NCI-H2171 treated with DMSO at 0.1 percent for 48 hours (cell line): Measurements from ENCODE around the gene SEMA4D.

ENCODE experiments used
- DNase-seq: peaks from one replicate; lab custom pipeline; 2025; lab: John Stamatoyannopoulos, UW

SEMA4D gene

DNA sequence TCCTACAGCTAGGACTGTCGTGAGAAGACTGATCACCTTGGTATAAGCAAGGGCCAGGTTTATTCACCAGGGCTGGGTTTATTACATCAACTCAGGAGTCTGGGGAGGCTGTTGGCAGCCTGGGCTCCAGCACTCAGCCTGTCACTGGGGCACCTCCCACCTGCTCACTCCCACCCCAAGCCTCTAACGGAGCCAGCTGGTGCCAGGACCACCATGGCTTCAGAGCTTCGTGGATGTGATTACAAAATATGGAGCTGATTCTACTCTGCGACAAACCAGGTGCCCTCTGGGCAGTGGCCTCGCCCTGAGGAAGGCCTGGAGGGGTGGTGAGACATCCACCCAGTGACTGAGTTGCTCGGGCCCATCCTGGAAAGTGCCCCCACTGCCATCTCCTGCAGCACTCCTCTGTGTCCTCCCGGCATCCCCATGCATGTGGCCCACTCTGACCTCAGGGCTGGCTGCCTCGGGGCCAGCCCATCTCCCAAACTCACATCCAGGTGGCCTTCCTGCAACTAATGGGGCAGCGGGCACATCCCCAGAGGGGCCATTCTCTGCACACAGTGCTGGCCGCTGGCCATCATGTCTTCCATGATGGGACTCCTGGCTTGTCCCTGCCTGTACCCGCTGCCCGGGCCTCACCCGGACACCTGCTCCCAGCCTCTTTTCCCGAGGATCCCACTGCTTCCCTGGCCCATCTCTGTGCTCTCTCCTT is 130.0 kb downstream of the SEMA4D start:
- no peak for DNase-seq

DNA sequence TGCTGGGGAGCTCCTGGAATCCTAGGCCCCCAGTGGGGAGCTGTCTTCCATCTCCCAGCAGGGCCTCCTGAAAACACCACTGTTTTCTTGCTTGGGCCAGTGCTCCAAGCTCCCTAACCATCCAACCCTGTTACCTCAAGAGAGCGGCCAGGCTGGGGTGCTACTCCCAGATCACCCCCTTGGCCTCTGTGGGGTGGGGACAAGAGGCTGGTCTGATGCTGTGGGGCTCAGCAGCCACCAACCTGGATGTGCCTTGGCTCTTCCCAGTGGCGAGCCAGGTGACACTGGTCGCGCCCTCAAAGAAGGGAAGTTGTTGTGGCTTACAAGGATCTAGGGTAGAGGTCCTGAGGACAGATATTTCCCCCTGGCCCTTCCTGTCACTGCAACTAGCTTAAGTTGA is 130.6 kb downstream of the SEMA4D start:
- DNase-seq: no peak

GRCh38 chr9:89366711-89367110 is 131.2 kb downstream of the SEMA4D start:
- no peak for DNase-seq

DNA sequence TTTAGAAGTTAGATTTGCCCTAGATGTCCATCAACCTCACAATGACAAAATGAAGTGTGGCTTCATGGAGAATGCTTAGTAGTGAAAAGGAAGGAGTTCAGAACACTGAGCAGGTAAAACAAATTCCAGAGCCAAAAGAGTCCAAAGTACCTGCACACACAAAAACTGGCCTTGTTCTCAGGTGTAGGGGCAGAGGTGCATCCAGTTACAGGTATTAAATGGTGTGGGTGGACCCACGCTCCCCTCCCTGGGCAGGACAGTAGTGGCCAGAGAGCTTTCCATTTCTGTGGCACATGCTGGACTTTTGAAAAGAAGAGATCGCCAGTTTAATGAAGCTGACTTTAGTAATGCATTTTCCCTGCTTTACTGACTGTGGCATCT is 132.4 kb downstream of the SEMA4D start:
- DNase-seq: no peak

- peak; percentile 54 for DNase-seq
Measured at GRCh38 chr9:89364666-89365531, 133.0 kb downstream of the SEMA4D start.

DNA sequence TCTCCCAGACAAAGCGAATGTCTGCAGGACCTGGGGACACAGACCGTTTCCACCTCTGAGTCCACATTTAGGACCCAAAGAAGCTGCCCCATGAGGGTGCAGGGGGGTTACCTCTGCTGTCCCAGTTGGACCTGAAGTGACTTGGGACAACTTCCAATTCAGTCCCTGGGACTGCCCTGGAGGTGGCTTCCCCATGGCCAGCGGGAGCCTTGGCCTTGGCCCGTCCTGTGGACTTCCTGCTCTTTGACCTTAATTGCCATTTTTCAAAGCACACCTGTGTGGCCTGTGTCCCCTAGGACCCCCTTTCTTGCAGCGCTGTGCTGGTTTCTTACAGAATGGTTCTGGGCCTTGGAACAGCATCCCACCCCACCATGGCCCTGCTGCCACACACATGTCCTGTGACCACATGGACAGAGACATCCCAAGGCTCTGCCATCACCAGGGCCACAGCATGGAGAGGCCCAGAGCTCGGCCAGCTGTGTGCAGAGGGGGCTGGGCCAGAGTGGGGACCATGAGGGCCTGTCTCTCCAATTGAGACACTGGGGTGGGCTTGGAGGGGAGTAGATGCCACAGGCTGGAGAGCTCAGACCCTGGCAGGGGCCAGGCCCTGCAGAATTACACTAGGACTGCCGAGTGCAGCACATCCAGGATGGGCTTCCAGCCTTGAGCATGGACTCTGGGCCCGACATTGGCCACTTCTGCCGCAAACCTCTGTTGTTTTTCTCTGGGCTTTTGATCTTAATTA is 133.8 kb downstream of the SEMA4D start:
- DNase-seq: no peak

- no peak for DNase-seq
Measured at GRCh38 chr9:89363311-89363670, 134.6 kb downstream of the SEMA4D start.

DNA sequence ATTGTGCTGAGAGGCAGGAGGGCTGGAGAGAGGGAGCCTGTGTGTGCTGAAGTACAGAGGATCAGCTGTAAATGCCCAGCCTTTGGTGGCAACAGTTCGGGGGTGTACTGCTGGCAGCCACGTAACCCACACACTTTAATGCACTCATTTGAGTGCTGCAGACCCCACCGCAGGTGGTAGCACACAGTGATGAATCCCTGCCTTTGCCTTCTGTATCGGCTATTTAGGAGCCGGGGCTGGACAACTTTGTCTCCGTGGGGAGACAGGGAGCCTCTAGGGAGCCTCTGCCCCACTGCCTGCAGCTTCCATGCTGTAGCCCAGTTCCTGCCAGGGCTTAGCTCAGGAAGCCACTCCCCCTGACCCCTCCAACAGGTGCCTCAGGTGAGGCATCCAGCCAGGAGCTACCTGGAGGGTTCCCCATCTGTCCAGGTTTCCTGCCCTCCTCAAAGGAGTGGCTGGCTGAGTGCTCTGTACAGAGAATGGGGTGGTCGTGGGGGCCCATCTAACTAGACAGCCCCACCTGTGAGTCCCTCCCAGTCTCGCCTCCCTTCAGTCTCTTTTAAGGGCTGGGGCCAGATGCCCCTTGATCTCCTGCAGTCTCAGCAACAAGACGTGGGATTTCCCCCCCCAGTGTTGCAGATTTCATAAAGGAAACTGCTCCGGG is 135.1 kb downstream of the SEMA4D start:
- DNase-seq: no peak

DNA sequence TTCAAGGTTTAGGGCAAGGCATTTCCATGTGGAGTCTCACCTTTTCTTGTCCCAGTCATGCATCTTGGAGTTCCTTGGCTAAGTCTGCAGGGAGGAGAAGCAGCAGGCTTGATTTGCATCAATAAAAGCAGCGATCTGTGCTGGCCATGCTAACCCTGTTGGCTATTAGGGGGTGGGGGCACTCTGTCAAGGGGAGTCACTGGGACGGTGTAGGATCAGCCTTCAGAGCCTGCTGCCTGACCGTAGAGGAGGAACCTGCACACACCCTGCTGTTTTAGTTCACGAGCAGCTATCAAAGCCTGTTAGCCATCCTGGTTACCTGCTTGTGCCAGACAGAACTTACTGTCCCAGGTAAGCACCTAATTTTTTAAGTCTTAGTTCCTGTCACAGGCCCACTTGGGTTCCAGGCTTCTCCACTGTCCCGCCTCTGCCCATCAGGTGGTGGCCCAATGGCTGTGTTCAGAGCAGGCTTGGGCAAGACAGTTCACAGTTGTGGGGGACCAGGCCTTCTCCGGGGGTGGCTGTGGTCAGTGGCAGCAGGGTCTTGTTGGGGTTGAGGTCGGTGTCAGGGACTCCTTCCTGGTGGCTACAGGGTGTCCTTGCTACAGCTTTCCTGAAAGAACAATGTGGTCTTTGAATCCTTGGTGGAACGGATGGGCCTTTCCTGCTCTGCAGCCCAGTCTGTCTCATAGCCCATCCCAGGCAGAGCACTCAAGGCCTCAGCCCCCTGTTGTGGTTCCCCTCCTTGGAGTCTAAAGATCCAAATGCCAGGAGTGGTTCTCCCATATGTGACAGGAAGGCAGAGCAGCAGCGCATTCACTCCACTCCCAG is 135.9 kb downstream of the SEMA4D start:
- DNase-seq: no peak

GRCh38 chr9:89361031-89361430 is 136.9 kb downstream of the SEMA4D start:
- no peak for DNase-seq

- peak; percentile 8 for DNase-seq
Measured at GRCh38 chr9:89360465-89360864, 137.4 kb downstream of the SEMA4D start.

DNA sequence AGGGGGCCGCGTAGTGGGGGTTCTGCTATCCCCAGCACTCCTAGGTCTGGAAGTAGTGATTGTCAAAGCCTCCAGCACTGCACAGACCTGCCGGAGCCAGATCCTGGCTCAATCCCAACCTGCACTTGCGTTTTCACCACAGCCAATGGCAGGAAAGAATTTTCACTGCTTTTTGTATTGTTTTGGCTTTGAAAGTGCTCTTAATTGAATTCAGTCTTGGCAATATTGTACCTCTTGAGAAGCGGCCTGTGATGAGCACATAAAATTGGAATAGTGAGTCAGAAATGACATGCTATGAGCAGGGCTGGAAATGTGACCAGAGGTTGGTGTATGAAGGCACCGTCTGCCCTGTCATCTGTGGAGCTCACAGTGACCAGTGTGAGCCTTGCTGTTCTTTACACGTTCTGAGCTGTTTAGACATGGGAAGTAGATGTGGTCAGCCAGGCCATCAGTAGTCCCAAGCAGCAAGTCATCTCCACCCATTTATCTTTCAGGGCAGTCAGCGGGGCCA is 138.1 kb downstream of the SEMA4D start:
- no peak for DNase-seq

DNA sequence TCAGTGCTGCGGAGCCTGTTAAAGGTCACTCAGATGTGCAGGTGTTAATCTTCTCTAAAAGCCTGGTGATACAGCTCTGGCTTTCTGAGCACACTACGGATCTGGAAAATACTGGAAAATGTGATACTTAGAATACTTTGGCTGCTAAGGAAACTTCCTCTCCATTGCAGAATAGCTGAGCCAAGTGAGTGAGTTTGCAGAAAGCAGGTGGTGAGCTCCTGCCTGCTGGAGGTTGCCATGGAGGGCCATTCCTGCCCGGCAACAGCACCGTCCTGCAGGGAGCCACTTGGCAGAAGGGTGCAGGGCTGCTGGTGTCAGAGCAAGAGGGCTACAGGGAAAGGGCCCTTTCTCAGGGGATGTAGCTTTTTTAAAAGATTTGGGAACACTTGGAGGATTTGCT is 138.9 kb downstream of the SEMA4D start:
- DNase-seq: peak; percentile 12

DNA sequence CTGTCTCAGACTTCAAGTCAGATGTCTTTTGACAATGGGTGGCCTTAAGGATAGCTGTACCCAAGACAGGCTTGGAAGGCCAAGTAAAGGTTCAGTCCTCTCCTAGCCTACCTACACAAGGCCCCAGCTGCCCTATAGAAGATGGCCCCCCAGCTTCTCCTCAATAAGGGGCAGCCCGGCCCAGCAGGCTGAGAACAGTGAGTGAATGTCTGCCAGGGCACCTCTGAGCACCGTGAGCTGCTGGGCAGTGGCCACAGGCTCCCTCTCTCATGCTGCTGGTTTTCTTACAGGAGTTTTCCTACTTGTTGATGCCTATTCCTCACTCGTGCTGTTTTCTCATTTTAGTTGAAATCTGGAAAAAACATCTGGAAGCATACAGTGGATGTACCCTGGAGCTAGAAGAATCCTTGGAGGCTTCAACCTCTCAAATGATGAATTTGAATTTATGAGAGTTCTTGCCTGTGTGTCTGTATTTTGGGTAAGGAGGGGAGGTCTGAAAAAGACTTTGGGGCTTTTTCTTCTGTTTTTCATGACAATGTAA is 139.5 kb downstream of the SEMA4D start:
- DNase-seq: no peak

- DNase-seq: no peak
Measured at GRCh38 chr9:89357331-89358197, 140.3 kb downstream of the SEMA4D start.

DNA sequence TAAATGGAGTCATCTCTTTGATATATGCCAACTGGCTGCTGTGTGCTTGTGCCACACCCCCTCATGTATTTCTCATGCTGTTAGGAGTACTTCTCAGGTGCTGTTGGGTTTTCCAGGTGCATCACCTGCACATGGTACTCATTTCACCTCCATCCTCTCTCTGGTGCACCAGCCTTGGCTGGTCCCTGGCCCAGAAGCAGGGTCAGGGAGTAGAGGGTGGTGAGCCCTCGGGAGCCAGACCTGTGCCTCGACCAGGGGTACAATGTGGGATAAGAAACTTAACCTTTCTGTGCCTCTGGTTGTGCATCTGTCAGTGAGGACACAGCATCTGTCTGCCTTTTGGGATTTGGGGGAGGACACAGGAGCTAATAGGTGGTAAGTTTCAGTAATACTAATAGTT is 141.1 kb downstream of the SEMA4D start:
- no peak for DNase-seq

DNA sequence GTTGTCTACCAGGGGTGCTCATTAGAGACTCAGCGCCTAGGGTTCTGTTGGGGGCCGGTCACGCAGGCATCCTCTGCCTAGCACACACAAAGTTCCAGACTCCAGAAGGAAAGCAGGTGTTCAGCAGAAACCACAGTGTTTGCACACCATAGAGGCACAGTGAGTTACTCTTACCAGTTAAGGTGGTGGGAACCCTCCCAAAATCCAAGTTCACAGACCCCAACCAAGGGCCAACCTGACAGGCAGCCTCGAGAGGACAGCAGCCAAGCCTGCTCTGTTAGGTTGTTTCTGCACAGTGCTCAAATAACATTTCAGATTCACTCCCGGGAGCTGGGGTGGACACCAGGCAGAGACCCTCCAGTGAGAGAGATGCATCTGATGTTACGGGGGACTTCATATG is 143.4 kb downstream of the SEMA4D start:
- DNase-seq: no peak

DNA sequence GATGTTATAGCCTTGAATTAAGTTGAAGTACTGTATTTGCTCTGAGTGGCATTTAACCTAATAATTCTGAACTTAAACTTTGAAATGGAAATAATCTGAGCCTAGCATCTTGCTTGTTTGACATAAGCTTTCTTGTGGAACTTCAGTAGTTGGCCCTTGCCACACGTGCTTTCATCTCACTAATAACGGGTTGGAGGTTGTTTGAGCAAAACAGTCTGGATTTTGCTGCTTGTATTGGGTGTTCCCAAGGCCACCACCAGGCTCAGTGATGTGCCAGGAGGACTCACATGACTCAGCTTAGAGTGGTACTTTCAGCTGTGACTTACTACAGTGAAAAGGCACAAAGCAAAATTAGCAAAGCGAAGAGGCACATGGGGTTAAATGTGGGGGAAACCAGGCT is 143.9 kb downstream of the SEMA4D start:
- DNase-seq: no peak

GRCh38 chr9:89352874-89353649 is 144.9 kb downstream of the SEMA4D start:
- no peak for DNase-seq
